ENCODE results near the gene PLEKHM3. TPM values are rescaled to one million over a fixed set of nuclear protein-coding genes. Genes with fewer than 3 reads are reported as not detected.

Gene PLEKHM3
- total and polyA plus RNA-seq, 2 of the 13 experiments (the other 11 are each of a cell fraction or from before 2014, with no cell fraction given): 4.5 to 4.7 TPM

- TF ChIP-seq SPEN (CRISPR knock-in tag; IDR thresholded peaks at IDR 0.05; ENCODE audit: low read depth) (no peak), ARID5B (CRISPR knock-in tag; IDR thresholded peaks at IDR 0.05) (peak; percentile 62; the same call in 1 of the 2 replicates), ZNF709 (CRISPR knock-in tag; IDR thresholded peaks at IDR 0.05) (no peak), CENPX (CRISPR knock-in tag; IDR thresholded peaks at IDR 0.05) (no peak), ZNF646 (CRISPR knock-in tag; IDR thresholded peaks at IDR 0.05) (0 out of 2 replicates have a peak, but pooled peaks have one; percentile 47), ATF3 (CRISPR knock-in tag; IDR thresholded peaks at IDR 0.05) (0 out of 2 replicates have a peak, but pooled peaks have one; percentile 34), ZNF362 (CRISPR knock-in tag; IDR thresholded peaks at IDR 0.05; ENCODE audit: borderline replicate concordance) (peak; percentile 36; the same call in 1 of the 2 replicates), THRA (CRISPR knock-in tag; IDR thresholded peaks at IDR 0.05; ENCODE audit: borderline replicate concordance) (no peak), ATF4 (CRISPR knock-in tag; IDR thresholded peaks at IDR 0.05) (peak in 1 of 2 experiments; percentile 57; a peak in 1 of 4 replicates), FOSL2 (CRISPR knock-in tag; IDR thresholded peaks at IDR 0.05) (peak; percentile 92), ATRX (CRISPR knock-in tag; IDR thresholded peaks at IDR 0.05; ENCODE audit: borderline replicate concordance) (no peak), KAT8 (CRISPR knock-in tag; IDR thresholded peaks at IDR 0.05) (peak; percentile 52; the same call in 1 of the 2 replicates), CEBPG (CRISPR knock-in tag; IDR thresholded peaks at IDR 0.05) (peak; percentile 53), IRF2 (CRISPR knock-in tag; IDR thresholded peaks at IDR 0.05) (peak; percentile 54; the same call in 1 of the 2 replicates), CEBPB (IDR thresholded peaks at IDR 0.05; ENCODE audit: borderline replicate concordance, low read depth, low read length) (0 out of 2 replicates have a peak, but pooled peaks have one; percentile 36)
These were observed 192.0 kb downstream of the PLEKHM3 start (continued) for GRCh38 chr2:207833251-207833751.

Data from HepG2 (cell line).